A549 treated with RU486 at 1 μM for 4 hours (cell line): ENCODE results near the gene PCDH15. TPM values are rescaled to one million over a fixed set of nuclear protein-coding genes. Genes with fewer than 3 reads are reported as not detected.

Source experiments
- total RNA-seq: library from RNA; stranded (reverse); fragments of 200-300 nt; extraction: Qiagen RNA extraction; gene quantifications from 5 replicates; pipeline ENCODE4 v1.2.3, GENCODE V29; 2022; ENCODE audit warnings: low read depth

Gene PCDH15
- total RNA-seq, result not detected in 5 replicates

DNA sequence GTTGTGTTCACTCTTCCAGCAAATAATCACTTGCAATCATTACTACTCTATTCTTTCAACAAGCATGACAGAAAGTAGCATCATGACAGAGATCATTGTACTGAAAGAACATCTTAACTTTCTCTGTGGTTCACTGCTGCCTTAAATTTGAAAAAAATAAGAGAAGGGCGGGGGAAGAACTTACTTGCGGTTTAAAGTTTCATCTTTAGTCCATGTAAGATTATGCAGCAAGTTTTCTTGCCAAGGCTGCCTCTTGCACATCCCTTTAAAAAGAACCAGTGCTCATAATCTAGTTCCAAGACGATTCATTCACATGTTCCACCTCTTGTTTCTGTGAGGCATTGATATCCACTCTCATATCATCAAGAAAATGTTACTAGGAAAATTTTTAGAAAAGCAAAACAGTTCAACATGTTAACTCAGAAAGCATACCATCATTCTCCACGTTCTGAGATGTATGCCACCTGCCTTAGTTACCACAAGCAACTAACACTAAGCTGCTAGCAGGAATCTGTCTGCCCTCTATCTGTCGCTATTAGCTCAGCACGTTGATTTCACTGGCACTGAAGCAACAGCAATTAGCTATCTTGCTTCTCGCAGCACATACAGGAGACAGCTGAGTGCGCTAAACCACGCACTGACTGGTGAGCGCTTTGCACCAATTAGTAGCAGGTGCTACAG lies at the start of gene PCDH15:
PCDH15 (minus strand) TSS at position 491 of the 681 bp plus-strand sequence. CDS start 136,969 bp downstream, outside the sequence.

